NCI-H187 treated with DMSO at 0.1 percent for 48 hours (cell line): ENCODE measurements around the gene FREM1.

Source experiments
- DNase-seq: peaks from one replicate; lab custom pipeline; 2025; lab: John Stamatoyannopoulos, UW

FREM1 gene

GRCh38 chr9:14760060-14760459, 150.2 kb downstream of the FREM1 start:
- DNase-seq = no peak

GRCh38 chr9:14756291-14756690, 153.9 kb downstream of the FREM1 start:
- no peak for DNase-seq

GRCh38 chr9:14752871-14753270, 157.4 kb downstream of the FREM1 start:
- DNase-seq = no peak

- DNase-seq = no peak
These were observed 158.0 kb downstream of the FREM1 start for GRCh38 chr9:14752271-14752670.

- no peak for DNase-seq
These were observed 159.4 kb downstream of the FREM1 start for GRCh38 chr9:14750821-14751220.

- DNase-seq = no peak
These were observed 160.5 kb downstream of the FREM1 start for GRCh38 chr9:14749741-14750211.

- no peak for DNase-seq
These were observed 161.9 kb downstream of the FREM1 start for GRCh38 chr9:14748373-14748772.

- no peak for DNase-seq
These were observed 163.1 kb downstream of the FREM1 start for GRCh38 chr9:14747111-14747510.

- no peak for DNase-seq
These were observed 163.6 kb downstream of the FREM1 start for GRCh38 chr9:14746626-14747025.

- DNase-seq = no peak
These were observed 165.5 kb downstream of the FREM1 start for GRCh38 chr9:14744768-14745167.

GRCh38 chr9:14741369-14741768, 168.9 kb downstream of the FREM1 start:
- no peak for DNase-seq

- no peak for DNase-seq
These were observed 177.1 kb downstream of the FREM1 start for GRCh38 chr9:14733133-14733532.

- DNase-seq = no peak
These were observed 178.8 kb downstream of the FREM1 start for GRCh38 chr9:14731294-14731981.

GRCh38 chr9:14730461-14730898, 179.7 kb downstream of the FREM1 start:
- no peak for DNase-seq

GRCh38 chr9:14723301-14723700, 186.9 kb downstream of the FREM1 start:
- no peak for DNase-seq

- DNase-seq = no peak
These were observed 187.7 kb downstream of the FREM1 start, which contains the start of gene CER1 for GRCh38 chr9:14722391-14723035. CER1 (minus strand) TSS chr9:14722733; CDS start chr9:14722672, 61 bp downstream.

- DNase-seq = no peak
These were observed 190.9 kb downstream of the FREM1 start for GRCh38 chr9:14719231-14719923.

- DNase-seq = no peak
These were observed 195.1 kb downstream of the FREM1 start for GRCh38 chr9:14715102-14715501.

- no peak for DNase-seq
These were observed 197.0 kb downstream of the FREM1 start for GRCh38 chr9:14713187-14713767.

GRCh38 chr9:14710804-14711203, 199.4 kb downstream of the FREM1 start:
- no peak for DNase-seq

GRCh38 chr9:14706530-14707140, 203.6 kb downstream of the FREM1 start:
- DNase-seq = no peak

GRCh38 chr9:14705079-14705478, 205.1 kb downstream of the FREM1 start:
- DNase-seq = no peak
